GM12864 (cell line): ENCODE data around the gene TBC1D1.

ENCODE experiments used
- DNase-seq: peaks from one replicate; pipeline ENCODE4 v3.0.0-alpha.2; 2011; ENCODE audit warnings: low read depth
- H3K4me3 ChIP-seq: 2 replicates; pipeline ENCODE4 v1.5.1; 2011; ENCODE audit warnings: mild to moderate bottlenecking, low read depth, low read length, control low read depth
- TF ChIP-seq, protein P1 (sequence below): IDR thresholded peaks from 2 replicates; pipeline ENCODE4 v1.5.1; 2011; ENCODE audit warnings: low read depth, mild to moderate bottlenecking, moderate library complexity, low read length, control low read depth, inconsistent platforms; ENCODE audit errors: missing control alignments

The TBC1D1 gene

DNA sequence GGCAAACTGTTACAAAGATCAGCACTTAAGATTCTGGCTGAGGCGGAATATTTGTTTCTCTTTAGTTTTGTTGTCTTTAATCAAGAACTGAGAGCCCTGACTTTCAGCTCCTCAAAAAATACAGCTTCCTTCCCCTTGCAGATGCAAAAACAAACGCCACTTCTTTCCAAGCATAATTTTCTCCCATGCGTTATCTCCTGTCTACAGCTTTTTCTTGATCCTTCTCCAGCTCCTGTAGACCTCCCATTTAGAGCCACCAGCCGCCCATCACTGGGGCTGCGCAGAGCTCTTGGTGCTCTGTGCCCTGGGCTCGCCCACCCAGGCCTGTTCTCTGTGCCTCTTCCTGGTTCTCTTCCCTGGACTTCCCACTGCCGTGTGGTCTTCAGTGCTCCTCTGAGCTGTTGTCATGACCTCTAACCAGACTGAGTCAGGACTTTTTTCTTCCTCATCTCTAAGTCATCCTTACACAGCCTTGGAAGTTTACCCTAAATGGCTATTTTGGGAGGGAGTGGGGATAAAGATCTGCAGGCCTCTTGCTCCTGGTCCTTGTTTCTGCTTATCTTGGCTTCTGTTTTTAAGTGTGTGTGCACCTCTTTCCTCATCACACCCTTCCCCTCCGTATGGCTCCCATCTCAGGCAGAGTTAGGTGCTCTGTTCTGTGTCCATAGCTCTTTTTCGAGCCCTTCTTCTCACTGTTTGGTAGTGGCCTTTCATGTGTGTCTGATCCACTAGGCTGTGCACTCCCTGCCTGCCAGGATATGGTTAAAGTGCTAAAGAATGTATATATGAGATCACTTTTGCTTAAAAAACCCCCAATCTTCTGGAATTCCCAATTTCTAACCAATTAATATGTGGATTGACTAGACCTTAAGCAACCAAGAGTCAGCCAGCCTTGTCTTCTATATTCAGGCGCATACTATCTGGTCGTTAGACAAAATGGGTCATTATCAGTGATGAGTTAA lies 191.8 kb downstream of the TBC1D1 start:
- TF ChIP-seq, protein P1, sequence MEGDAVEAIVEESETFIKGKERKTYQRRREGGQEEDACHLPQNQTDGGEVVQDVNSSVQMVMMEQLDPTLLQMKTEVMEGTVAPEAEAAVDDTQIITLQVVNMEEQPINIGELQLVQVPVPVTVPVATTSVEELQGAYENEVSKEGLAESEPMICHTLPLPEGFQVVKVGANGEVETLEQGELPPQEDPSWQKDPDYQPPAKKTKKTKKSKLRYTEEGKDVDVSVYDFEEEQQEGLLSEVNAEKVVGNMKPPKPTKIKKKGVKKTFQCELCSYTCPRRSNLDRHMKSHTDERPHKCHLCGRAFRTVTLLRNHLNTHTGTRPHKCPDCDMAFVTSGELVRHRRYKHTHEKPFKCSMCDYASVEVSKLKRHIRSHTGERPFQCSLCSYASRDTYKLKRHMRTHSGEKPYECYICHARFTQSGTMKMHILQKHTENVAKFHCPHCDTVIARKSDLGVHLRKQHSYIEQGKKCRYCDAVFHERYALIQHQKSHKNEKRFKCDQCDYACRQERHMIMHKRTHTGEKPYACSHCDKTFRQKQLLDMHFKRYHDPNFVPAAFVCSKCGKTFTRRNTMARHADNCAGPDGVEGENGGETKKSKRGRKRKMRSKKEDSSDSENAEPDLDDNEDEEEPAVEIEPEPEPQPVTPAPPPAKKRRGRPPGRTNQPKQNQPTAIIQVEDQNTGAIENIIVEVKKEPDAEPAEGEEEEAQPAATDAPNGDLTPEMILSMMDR, result no peak
- no peak for DNase-seq
- H3K4me3 ChIP-seq, result no peak overlapping the region

DNA sequence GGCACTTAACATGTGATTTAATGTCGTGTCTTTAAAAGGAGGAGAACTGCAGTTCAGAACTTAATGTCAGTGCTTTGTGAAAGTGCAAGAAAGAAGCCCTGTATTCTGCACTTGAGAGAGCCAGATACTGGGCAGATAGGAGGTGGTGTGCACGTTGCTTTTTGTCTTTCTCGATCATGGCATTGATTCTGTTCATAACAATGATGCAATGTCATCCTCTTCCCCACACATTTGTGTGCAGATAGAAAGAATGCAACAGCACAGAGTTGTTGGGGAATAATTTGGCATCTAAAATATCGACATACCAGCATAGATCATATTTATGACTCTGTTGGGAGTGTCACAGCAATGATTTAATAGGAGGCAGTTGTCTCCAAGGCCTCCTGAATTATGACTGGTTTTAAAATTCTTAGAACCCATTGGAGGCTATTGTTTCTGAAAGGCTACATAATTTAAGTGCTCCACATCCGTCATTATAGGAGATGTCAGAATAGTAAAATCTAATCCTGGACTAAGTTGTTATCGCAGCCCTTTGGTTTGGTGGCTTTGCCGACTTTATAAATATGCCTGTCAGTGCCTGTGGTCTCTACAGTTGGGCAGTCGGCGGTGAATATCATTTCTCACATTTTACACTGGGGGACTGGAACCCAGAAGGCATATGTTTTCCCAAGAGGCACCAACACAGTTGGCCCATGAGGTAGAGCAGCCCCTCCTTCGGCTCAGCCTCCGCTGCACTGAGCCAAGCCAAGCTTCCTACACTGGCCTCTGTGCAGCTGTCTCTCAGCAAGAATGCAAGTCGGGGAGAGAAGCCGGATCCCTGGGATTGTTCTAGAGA lies 194.2 kb downstream of the TBC1D1 start:
- TF ChIP-seq, protein P1, result no peak
- H3K4me3 ChIP-seq, result no peak overlapping the region
- DNase-seq, result no peak

DNA sequence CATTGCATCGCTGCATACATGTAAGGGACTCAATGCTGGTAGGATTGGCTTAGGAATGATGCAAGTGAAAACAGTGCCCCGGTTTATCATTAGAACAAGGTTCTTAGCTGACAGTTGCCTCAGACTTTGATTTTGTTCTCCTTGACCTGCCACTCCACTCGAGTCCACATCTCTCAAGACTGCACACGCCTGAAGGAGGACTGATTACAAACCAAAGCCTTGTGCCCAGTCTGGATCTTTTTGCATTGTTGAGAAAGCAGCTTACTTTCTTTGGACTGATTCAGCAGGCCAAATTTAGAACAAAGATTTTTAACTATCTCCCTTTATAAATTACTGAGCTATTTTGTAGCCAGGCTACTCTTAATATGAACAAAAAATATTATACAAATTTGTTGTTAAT lies 194.9 kb downstream of the TBC1D1 start:
- DNase-seq, result no peak
- H3K4me3 ChIP-seq, result no peak overlapping the region
- TF ChIP-seq, protein P1, result no peak

DNA sequence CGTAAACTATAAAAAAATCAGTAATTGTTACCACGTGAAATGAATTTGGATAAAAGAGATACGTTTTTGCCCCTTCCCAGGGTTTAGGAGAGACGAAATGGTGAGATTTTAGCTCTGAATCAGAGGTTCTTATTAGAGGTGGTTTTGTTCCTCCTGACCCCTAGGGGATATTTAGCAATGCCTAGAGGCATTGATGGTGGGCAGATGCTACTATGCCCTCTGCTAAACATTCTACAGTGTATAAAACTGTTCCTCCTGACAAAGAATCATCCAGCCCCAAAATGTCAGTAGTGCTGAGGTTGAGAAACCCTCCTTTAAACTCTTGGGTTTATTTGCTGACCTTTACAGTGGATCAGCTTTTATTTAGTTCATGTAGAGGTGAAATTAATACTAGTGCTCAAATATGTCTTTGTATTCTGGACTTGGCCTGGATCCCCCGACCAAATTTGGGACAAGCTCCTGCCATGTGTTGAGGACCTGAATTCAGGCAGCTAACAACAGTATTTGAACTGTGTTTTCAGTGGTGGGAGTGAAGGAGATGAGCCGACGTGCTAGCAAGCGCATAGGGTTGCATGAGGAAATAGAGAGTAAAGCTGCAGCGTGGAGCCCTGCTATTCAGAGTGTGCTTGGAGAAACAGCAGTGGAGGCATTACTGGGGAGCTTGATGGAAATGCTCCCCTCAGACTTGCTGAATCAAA lies 195.4 kb downstream of the TBC1D1 start:
- no peak for DNase-seq
- no peak overlapping the region for H3K4me3 ChIP-seq
- TF ChIP-seq, protein P1, result no peak

DNA sequence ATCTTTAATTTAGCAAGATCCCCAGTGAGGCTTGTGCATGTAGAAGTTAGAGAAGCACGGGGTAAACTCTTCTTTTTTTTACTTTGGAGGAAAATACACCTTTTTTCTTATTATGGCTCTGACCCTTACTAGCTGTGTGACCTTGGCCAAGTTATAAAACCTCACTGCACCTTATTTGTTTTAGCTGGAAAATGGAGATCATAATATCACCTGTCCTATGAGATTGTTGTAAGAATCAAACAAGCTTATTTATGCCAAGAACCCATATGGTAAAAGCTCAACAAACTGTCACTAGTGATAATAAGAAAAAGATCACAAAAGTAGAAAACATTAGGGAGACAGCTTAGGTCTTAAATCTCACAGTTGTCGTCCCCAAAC lies 196.0 kb downstream of the TBC1D1 start:
- TF ChIP-seq, protein P1, result no peak
- H3K4me3 ChIP-seq, result no peak overlapping the region
- no peak for DNase-seq

DNA sequence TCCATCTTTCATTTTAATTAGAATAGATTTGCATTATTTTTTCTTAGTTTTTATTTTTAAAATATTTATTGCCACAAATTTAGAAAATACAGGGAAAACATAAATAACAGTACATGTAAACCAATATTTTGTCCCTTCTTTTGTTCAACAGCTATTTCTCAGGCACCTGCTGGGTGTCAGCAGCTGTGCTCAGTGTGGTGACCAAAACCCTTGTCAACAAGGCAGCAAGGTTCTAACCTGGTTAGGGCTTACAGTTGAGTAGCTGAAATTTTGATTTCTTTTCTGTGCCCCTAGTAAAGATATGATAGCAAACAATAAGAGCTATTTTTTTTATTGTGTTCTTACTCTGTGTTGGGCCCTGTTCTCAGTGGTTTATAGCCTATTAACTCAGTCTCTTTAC lies 197.4 kb downstream of the TBC1D1 start:
- TF ChIP-seq, protein P1, result no peak
- no peak overlapping the region for H3K4me3 ChIP-seq

More for the DNA sequence above, 197.4 kb downstream of the TBC1D1 start:
- no peak for DNase-seq
